HepG2 (cell line): ENCODE results near the gene AAMP. TPM values are rescaled to one million over a fixed set of nuclear protein-coding genes. Genes with fewer than 3 reads are reported as not detected.

Experiments used
- GLI4 ChIP-seq: sonication (generic); formaldehyde crosslinking; IDR thresholded peaks from 2 replicates; pipeline ENCODE4 v1.5.1; 2020; ENCODE audit warnings: missing genetic modification reagents, mild to moderate bottlenecking, moderate library complexity, borderline replicate concordance
- GTF2F1 ChIP-seq: fragments of 150-350 bp; IDR thresholded peaks from 2 replicates; pipeline ENCODE4 v1.6.1; 2014; ENCODE audit warnings: low read length
- HIVEP1 ChIP-seq: sonication (generic); formaldehyde crosslinking; IDR thresholded peaks from 2 replicates; pipeline ENCODE4 v1.4.0; 2020; ENCODE audit warnings: mild to moderate bottlenecking, missing genetic modification reagents
- ISL2 ChIP-seq: sonication (generic); formaldehyde crosslinking; IDR thresholded peaks from 2 replicates; pipeline ENCODE4 v1.5.0; 2020; ENCODE audit warnings: missing genetic modification reagents
- JUN ChIP-seq: sonication (generic); formaldehyde crosslinking; IDR thresholded peaks from 2 replicates; pipeline ENCODE4 v1.4.0; 2020; ENCODE audit warnings: mild to moderate bottlenecking, missing genetic modification reagents
- KDM3A ChIP-seq: IDR thresholded peaks from 2 replicates; pipeline ENCODE4 v1.6.1; 2018; ENCODE audit warnings: low read depth, missing compliant biosample characterization
- NFYB ChIP-seq: sonication (generic); formaldehyde crosslinking; IDR thresholded peaks from 2 replicates; pipeline ENCODE4 v1.4.0; 2020; ENCODE audit warnings: missing genetic modification reagents
- RCOR2 ChIP-seq: IDR thresholded peaks from 2 replicates; pipeline ENCODE4 v1.6.1; 2016; ENCODE audit warnings: missing biosample characterization, missing genetic modification reagents
- SNAI1 ChIP-seq: sonication (generic); formaldehyde crosslinking; IDR thresholded peaks from 2 replicates; pipeline ENCODE4 v1.5.0; 2020; ENCODE audit warnings: mild to moderate bottlenecking, missing genetic modification reagents, borderline replicate concordance
- SP1 ChIP-seq, 2 experiments: fragments of 450-650 bp in 1 of 2; sonication (generic) in 1 of 2; formaldehyde crosslinking in 1 of 2; IDR thresholded peaks; 2 replicates each; pipeline versions ENCODE4 v1.4.0 to v1.6.1; 2016 to 2020; ENCODE audit warnings: missing genetic modification reagents in 1 of 2
- ZNF20 ChIP-seq: sonication (generic); formaldehyde crosslinking; IDR thresholded peaks from 2 replicates; pipeline ENCODE4 v1.4.0; 2020; ENCODE audit warnings: mild to moderate bottlenecking, moderate library complexity, missing genetic modification reagents
- ZNF225 ChIP-seq: sonication (generic); formaldehyde crosslinking; IDR thresholded peaks from 2 replicates; pipeline ENCODE4 v1.4.0; 2020; ENCODE audit warnings: mild to moderate bottlenecking, missing genetic modification reagents
- ZNF251 ChIP-seq: sonication (generic); formaldehyde crosslinking; IDR thresholded peaks from 2 replicates; pipeline ENCODE4 v1.9.0; 2021; ENCODE audit warnings: mild to moderate bottlenecking, missing genetic modification reagents
- ZNF335 ChIP-seq: sonication (generic); formaldehyde crosslinking; IDR thresholded peaks from 2 replicates; pipeline ENCODE4 v1.4.0; 2020; ENCODE audit warnings: missing genetic modification reagents
- ZNF407 ChIP-seq: sonication (generic); formaldehyde crosslinking; IDR thresholded peaks from one replicate; pipeline ENCODE4 v1.5.1; 2020; ENCODE audit warnings: mild to moderate bottlenecking, missing genetic modification reagents; ENCODE audit errors: not compliant biosample characterization
- ZNF44 ChIP-seq: sonication (generic); formaldehyde crosslinking; IDR thresholded peaks from 2 replicates; pipeline ENCODE4 v1.5.1; 2020; ENCODE audit warnings: mild to moderate bottlenecking, missing genetic modification reagents
- ZNF609 ChIP-seq: sonication (generic); formaldehyde crosslinking; IDR thresholded peaks from 2 replicates; pipeline ENCODE4 v1.4.0; 2020; ENCODE audit warnings: mild to moderate bottlenecking, missing genetic modification reagents, borderline replicate concordance
- ZNF816 ChIP-seq: sonication (generic); formaldehyde crosslinking; IDR thresholded peaks from 2 replicates; pipeline ENCODE4 v1.8.0; 2022; ENCODE audit warnings: missing genetic modification reagents, mild to moderate bottlenecking, borderline replicate concordance
- ZNF841 ChIP-seq: sonication (generic); formaldehyde crosslinking; IDR thresholded peaks from 2 replicates; pipeline ENCODE4 v1.8.1; 2023; ENCODE audit warnings: missing genetic modification reagents, borderline replicate concordance
- polyA plus RNA-seq, 8 experiments: library from polyadenylated mRNA; depleted of rRNA in 3 of 8; stranded (reverse) in 7 of 8; unstranded in 1 of 8; fragments of >200 nt; fragmentation: Illumina TruSeq in 4 of 8; extraction: Trizol in 4 of 8; gene quantifications; 2 replicates each; pipeline versions ENCODE4 v1.2.1 to v1.2.3, GENCODE V29; 2011 to 2016; ENCODE audit warnings: low read depth in 4 of 8, missing spikeins in 1 of 8, mixed read lengths in 1 of 8; ENCODE audit not compliant: insufficient read depth in 1 of 8
- total RNA-seq, 5 experiments: library from RNA; depleted of rRNA; stranded (reverse); fragments of >200 nt; fragmentation: Illumina TruSeq; extraction: Trizol; gene quantifications; 2 replicates each; pipeline ENCODE4 v1.2.3, GENCODE V29; 2016; ENCODE audit warnings: low read depth in 1 of 5

Gene AAMP
- total and polyA plus RNA-seq, 2 of the 13 experiments (the other 11 are each of a cell fraction or from before 2014, with no cell fraction given) = 110 to 186 TPM

- TF ChIP-seq ZNF407 = no peak
- no peak for TF ChIP-seq SP1 (IDR thresholded peaks at IDR 0.05)
- no peak for TF ChIP-seq SP1 (CRISPR knock-in tag; IDR thresholded peaks at IDR 0.05)
- no peak for TF ChIP-seq ZNF20 (CRISPR knock-in tag)
- no peak for TF ChIP-seq ZNF225
- TF ChIP-seq ZNF44 = 0 out of 2 replicates have a peak, but pooled peaks have one; percentile 63
- no peak for TF ChIP-seq ZNF251 (CRISPR knock-in tag)
- TF ChIP-seq NFYB (CRISPR knock-in tag) = no peak
- no peak for TF ChIP-seq ZNF609 (CRISPR knock-in tag)
- 0 out of 2 replicates have a peak, but pooled peaks have one; percentile 39 for TF ChIP-seq HIVEP1 (CRISPR knock-in tag)
- no peak for TF ChIP-seq GLI4
- no peak for TF ChIP-seq ZNF841 (CRISPR knock-in tag)
- TF ChIP-seq SNAI1 (CRISPR knock-in tag) = no peak
- TF ChIP-seq JUN (CRISPR knock-in tag) = no peak
- TF ChIP-seq RCOR2 (CRISPR knock-in tag) = no peak
- no peak for TF ChIP-seq ZNF335
- TF ChIP-seq ISL2 = no peak
- TF ChIP-seq GTF2F1 = no peak
- no peak for TF ChIP-seq ZNF816 (CRISPR knock-in tag)
- no peak for TF ChIP-seq KDM3A (CRISPR knock-in tag)
These were observed 24.7 kb downstream of the AAMP start (continued) for GRCh38 chr2:218245214-218245613.
